ENCODE data around the gene MFNG.

DNA sequence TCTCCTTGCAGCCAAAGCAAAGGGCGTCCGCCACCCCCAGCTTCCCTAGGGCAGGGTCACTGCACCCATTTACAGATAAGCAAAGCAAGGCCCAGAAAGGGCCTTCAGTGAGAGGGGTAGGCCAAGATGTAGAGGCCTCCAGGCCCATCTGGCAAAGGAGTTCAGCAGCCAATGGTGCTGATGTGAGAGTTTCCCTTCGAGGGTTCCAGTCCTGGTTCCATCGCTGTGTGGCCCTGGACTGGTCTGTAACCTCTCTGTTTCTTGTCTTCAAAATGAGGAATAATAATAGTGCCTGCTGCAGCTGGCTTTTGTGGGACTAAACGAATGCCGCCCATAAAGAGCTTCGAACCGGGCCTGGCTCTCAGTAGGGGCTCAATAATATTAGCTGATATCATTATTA lies 62.9 kb downstream of the MFNG start:
- TF ChIP-seq CTCF (IDR thresholded peaks at IDR 0.05 in 2 of 3, conservative IDR thresholded peaks at IDR 0.05 in 1 of 3; ENCODE audit: borderline replicate concordance in 1 of 3, insufficient read depth in 1 of 3, low read depth in 2 of 3, low read length in 2 of 3) (no peak), RAD21 (IDR thresholded peaks at IDR 0.05; ENCODE audit: low read depth) (no peak), EZH2 (IDR thresholded peaks at IDR 0.05) (no peak), SP1 (IDR thresholded peaks at IDR 0.05; ENCODE audit: low read depth) (no peak), CEBPB (IDR thresholded peaks at IDR 0.05; ENCODE audit: low read depth) (no peak), JUND (IDR thresholded peaks at IDR 0.05) (no peak), ZNF274 (IDR thresholded peaks at IDR 0.05; ENCODE audit: low read depth, low read length) (no peak), YY1 (IDR thresholded peaks at IDR 0.05; ENCODE audit: extremely low read depth, insufficient replicate concordance, low read depth, low read length) (no peak), EZH2phosphoT487 (IDR thresholded peaks at IDR 0.05; ENCODE audit: borderline replicate concordance) (no peak)

Data from HCT116 (cell line).